ENCODE measurements around the gene KCNC1.

The KCNC1 gene

DNA sequence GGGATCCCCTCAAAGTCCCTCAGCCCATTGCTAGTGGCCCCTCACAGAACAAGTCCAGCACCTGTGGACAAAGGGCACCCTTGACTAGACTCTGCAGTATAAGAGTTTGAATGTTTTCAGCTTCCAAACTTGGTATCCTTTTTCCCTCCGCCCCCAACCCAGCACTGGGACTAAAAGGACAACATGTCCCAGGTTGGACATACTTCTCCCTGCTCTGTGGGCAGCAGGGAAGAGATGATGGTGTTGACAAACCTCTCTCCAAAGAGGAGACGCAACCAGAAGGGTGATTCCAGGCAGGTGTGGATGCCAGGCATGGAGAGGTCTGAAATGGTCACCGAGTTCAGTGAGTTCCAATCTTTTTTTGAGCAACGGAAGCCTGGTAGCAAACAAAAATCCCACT is 19.7 kb upstream of the KCNC1 start:
- no peak for DNase-seq (ENCODE audit: extremely low read depth in 1 of 2, low read depth in 1 of 2)

DNA sequence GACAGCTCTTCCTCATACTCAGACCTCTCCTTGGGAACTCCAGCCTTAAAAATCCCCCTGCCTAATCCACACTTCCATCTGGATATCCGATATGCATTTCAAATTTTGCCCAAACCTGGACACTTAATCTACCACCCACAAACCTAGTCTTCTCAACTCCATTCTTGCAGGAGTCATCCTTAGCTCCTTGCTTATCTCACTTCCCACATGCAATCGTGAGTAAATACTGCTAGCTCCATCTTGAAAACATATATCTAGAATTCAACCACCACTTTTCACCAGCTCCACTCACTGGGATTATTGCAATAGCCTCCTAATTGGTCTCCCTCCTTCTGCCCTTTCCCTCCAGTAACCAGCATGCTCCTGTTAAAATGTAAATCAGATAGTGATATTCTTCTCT is 17.8 kb upstream of the KCNC1 start:
- DNase-seq (ENCODE audit: extremely low read depth in 1 of 2, low read depth in 1 of 2), result no peak

DNA sequence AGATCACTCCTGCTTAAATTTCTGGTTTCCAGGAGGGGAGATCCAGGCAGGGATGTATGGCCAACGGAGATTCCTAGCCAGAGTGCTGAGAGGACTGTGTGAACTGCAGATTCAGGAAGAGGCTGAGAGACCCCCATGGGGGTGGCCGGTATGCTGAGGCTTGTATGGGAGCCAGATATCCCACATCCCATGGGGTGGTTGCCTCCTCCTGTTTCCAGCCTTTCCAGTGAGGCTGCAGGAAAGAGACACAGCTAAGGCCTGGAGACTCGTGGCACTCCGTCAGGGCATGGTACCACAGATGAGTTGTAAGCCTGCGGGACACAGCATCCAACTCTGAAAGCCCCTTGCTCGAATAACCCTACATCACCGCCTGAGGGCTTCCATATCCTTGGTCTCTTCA is 16.6 kb upstream of the KCNC1 start:
- DNase-seq (ENCODE audit: extremely low read depth in 1 of 2, low read depth in 1 of 2), result no peak

DNA sequence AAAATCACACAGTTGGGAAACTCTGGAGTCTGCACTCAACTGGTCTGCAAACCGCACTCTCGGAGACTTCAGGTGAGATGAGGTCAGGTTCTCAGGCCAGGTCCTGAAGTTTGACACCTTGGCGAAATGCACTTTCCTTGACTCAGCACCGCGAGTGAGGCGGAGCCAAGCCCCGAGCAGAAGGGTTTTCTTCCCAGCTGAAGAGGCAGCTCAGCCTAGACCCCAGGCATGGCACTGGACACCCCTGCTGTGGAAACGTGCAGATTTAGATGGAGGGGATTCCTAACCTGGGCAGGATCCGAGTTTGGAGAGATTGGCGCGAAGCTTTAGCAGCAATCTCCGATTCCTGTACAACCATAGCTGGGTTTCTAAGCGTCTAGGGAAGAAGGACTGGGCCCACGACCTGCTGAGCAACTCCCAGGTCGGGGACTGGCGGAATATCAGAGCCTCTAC is 16.0 kb upstream of the KCNC1 start:
- DNase-seq (ENCODE audit: extremely low read depth in 1 of 2, low read depth in 1 of 2), result no peak

DNA sequence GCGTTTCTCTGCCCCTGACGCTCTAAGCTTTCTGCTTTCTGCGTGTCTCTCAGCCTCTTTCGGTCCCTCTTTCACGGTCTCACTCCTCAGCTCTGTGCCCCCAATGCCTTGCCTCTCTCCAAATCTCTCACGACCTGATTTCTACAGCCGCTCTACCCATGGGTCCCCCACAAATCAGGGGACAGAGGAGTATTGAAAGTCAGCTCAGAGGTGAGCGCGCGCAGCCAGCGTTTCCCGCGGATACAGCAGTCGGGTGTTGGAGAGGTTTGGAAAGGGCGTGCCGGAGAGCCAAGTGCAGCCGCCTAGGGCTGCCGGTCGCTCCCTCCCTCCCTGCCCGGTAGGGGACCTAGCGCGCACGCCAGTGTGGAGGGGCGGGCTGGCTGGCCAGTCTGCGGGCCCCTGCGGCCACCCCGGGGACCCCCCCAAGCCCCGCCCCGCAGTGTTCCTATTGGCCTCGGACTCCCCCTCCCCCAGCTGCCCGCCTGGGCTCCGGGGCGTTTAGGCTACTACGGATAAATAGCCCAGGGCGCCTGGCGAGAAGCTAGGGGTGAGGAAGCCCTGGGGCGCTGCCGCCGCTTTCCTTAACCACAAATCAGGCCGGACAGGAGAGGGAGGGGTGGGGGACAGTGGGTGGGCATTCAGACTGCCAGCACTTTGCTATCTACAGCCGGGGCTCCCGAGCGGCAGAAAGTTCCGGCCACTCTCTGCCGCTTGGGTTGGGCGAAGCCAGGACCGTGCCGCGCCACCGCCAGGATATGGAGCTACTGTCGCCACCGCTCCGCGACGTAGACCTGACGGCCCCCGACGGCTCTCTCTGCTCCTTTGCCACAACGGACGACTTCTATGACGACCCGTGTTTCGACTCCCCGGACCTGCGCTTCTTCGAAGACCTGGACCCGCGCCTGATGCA is 15.3 kb upstream of the KCNC1 start, which contains the start of gene MYOD1:
Gene MYOD1 (plus strand): TSS at position 544 of the 910 bp plus-strand sequence. CDS start 212 bp downstream, at position 756.
- DNase-seq (ENCODE audit: extremely low read depth in 1 of 2, low read depth in 1 of 2), result no peak

DNA sequence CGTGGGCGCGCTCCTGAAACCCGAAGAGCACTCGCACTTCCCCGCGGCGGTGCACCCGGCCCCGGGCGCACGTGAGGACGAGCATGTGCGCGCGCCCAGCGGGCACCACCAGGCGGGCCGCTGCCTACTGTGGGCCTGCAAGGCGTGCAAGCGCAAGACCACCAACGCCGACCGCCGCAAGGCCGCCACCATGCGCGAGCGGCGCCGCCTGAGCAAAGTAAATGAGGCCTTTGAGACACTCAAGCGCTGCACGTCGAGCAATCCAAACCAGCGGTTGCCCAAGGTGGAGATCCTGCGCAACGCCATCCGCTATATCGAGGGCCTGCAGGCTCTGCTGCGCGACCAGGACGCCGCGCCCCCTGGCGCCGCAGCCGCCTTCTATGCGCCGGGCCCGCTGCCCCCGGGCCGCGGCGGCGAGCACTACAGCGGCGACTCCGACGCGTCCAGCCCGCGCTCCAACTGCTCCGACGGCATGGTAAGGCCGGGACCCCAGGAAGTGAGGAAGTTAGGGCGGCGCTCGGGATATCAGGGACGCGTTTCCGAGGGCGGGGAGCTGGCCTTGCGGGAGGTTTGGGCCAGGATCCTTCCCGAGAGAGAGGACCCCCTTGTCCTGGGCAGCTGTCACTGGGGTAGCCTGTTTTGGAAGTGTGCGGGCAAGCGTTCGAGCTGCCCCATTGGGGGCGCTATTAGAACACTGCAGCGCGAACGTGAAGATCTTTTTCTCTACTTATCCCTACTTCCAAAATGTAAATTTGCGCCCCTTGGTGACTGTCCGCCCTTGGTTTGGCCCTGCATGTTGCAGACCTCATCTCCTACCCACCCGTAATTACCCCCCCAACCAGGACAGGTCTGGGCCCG is 14.4 kb upstream of the KCNC1 start:
- no peak for DNase-seq (ENCODE audit: extremely low read depth in 1 of 2, low read depth in 1 of 2)

DNA sequence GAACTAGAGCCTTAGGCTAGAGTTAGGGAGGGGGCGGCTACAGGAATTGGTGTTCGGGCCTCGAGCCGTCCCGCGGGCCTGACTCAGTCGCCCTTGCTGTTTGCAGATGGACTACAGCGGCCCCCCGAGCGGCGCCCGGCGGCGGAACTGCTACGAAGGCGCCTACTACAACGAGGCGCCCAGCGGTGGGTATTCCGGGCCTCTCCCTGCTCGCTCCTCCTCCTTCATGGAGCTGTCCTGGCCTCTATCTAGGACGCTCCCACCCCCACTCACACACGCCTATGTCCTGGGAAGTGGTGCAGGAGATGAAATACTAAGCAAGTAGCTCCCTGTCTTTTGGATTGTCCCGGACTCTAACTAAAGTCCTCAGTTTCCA is 13.8 kb upstream of the KCNC1 start:
- DNase-seq (ENCODE audit: extremely low read depth in 1 of 2, low read depth in 1 of 2), result no peak

DNA sequence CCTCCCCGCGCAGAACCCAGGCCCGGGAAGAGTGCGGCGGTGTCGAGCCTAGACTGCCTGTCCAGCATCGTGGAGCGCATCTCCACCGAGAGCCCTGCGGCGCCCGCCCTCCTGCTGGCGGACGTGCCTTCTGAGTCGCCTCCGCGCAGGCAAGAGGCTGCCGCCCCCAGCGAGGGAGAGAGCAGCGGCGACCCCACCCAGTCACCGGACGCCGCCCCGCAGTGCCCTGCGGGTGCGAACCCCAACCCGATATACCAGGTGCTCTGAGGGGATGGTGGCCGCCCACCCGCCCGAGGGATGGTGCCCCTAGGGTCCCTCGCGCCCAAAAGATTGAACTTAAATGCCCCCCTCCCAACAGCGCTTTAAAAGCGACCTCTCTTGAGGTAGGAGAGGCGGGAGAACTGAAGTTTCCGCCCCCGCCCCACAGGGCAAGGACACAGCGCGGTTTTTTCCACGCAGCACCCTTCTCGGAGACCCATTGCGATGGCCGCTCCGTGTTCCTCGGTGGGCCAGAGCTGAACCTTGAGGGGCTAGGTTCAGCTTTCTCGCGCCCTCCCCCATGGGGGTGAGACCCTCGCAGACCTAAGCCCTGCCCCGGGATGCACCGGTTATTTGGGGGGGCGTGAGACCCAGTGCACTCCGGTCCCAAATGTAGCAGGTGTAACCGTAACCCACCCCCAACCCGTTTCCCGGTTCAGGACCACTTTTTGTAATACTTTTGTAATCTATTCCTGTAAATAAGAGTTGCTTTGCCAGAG is 13.2 kb upstream of the KCNC1 start:
- no peak for DNase-seq (ENCODE audit: extremely low read depth in 1 of 2, low read depth in 1 of 2)

DNA sequence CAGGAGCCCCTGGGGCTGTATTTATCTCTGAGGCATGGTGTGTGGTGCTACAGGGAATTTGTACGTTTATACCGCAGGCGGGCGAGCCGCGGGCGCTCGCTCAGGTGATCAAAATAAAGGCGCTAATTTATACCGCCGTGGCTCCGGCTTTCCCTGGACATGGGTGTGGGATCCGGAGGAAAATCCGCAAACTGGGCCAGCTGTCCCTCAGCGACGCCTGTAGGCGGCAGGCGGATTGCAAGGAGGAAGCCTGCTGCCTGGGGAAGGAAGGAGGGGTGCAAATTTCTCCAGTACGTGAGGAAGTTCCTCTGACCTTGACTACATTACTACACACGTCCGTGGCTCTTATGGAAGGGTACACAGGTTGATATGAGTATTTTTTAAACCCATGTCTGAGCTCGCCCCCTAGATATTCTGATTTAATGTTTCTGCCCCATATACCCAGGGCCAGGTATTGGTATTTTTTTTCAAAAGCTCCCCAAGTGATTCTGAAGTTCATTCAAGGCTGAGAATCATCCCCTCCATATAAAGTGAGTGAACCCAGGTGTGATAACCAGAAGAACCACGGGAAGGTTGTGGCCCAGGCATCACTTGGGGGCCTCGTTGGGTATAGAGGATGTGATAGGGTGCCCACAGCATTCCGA is 12.5 kb upstream of the KCNC1 start:
- DNase-seq (ENCODE audit: extremely low read depth in 1 of 2, low read depth in 1 of 2), result no peak

DNA sequence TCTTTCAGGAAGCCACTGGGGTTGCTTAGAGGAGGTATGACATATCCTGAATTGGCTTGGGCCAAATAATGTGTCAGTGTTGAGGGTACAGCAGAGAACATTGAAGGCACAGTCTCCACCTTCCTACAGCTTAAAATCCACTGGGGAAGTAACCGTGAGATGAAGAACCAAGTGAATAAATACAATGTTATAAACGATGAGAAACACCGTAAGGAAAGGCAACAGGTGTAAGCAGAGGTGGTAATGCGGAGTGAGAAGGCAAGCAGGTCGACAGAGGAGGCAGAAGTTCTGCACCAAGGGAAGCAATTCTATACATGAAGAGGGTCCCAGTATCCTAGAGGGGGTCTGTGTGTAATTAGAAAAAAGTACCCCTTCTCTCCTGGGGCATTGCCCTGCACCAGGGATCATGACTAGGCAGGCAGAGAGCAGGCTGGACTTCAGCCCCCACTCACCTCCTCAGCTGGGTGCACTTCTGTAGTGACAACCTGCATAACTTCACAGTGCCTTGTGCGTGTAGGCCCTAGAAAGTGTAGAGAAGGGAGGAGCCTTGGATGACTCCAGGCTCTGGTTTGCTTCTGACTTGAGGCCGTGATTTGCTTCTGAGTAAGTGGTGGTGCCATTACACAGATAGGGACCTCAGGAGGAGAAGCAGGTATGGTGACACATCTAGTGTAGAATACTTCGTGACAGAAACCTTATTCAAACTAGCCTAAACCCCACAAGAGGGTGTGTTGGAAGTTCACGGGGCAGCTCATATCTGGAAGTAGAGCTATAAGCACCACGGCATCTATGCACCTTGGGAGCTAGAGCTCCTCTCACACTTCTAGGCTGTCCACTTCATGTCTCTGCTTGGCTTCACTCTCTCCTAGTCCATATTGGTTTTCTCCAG is 10.3 kb upstream of the KCNC1 start:
- no peak for DNase-seq (ENCODE audit: extremely low read depth in 1 of 2, low read depth in 1 of 2)

DNA sequence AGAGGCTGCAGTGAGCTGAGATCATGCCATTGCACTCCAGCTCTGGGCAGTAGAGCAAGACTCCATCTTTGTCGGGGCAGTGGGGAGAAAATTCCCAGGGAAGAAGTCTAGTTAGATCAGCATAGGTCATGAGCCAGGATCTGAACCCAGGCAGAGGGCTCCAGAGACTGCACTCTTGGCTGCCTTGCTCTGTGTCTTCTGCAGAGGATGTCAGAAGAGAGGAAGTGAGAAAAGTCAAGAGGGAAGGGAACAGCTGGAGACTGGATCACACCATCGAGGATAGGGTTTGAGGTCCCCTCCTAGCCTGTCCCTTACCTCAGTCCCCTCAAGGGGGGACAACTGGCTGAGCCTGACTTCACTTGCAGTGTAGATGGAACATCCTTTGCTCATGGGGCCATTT is 9.4 kb upstream of the KCNC1 start:
- no peak for DNase-seq (ENCODE audit: extremely low read depth in 1 of 2, low read depth in 1 of 2)

DNA sequence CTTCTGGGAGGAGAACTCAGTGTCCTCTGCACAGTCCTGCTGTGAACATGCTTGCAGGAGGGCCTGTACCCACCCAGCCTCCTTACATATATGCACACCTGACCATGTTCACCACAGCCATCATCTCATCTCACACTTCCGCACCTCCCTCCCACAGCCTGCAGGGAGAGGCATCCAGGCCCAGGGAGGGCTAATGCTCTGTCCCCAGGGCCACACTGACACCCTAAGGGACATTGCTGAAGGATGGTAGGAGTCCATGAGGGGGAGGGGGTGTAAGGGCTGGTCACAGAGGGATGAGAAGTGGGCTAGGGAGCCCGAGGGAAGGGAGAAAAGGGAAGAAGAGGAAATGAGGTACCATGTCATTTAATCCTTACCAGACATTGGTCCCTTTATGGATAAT is 4.4 kb upstream of the KCNC1 start:
- no peak for DNase-seq (ENCODE audit: extremely low read depth in 1 of 2, low read depth in 1 of 2)

DNA sequence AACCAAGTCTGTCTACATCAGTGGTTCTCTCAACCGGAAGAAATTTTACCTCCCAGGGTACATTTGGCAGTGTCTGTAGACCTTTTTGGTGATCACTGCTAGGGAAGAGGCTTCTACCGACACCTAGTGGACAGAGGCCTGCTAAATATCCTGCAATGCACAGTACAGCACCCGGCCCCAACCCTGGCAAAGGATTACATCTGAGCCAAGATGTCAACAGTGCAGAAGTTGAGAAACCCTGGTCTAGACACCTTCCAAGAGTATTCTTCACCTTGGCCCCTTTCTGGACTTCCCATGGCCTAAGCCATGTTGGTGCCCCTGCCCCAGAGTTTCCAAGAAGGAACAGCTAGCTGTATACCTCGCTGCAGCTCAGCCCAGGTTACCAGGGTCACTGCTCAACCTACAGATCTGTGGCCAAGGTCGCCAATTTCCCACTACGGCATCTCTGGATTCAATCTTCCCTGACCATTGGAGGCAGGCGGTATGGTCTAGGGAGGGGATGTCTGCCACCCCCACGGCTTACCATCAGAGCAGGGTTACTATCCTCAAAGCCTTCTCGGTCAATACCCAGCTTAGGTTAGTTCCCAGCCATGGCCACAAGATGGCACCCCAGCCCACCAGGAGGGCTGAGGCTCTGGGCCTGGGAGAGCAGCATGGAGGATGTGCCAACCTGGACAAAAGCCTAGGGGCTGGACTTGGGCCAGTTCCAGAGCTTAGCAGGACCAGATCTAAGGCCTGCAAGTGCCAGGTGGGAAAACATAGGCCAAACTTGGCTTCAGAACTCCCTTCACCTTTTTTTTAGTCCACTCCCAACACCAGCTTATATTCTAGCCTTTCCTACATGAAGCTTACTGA is 3.7 kb upstream of the KCNC1 start:
- DNase-seq (ENCODE audit: extremely low read depth in 1 of 2, low read depth in 1 of 2), result peak in 1 of 2 donors; percentile 28

DNA sequence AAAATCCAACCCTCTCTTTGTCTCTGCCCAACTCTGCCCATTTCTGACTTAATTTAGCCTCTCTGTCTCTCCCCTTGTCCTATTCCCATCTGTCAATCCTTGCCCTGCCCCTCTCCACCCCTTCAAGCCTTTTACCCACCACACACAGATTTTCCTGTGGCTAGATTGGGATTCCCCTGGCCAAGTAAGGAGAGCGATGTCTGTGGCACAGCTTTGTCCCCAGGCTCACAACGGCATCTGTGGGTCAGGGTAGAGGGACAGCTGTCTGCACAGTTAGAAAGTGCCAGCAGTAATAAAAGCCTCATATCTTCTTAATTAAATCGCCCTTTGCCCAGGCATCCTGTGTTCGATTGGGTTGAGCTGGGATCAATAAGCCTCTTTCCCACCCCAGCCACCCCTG is 1.3 kb upstream of the KCNC1 start:
- DNase-seq (ENCODE audit: extremely low read depth in 1 of 2, low read depth in 1 of 2), result no peak

DNA sequence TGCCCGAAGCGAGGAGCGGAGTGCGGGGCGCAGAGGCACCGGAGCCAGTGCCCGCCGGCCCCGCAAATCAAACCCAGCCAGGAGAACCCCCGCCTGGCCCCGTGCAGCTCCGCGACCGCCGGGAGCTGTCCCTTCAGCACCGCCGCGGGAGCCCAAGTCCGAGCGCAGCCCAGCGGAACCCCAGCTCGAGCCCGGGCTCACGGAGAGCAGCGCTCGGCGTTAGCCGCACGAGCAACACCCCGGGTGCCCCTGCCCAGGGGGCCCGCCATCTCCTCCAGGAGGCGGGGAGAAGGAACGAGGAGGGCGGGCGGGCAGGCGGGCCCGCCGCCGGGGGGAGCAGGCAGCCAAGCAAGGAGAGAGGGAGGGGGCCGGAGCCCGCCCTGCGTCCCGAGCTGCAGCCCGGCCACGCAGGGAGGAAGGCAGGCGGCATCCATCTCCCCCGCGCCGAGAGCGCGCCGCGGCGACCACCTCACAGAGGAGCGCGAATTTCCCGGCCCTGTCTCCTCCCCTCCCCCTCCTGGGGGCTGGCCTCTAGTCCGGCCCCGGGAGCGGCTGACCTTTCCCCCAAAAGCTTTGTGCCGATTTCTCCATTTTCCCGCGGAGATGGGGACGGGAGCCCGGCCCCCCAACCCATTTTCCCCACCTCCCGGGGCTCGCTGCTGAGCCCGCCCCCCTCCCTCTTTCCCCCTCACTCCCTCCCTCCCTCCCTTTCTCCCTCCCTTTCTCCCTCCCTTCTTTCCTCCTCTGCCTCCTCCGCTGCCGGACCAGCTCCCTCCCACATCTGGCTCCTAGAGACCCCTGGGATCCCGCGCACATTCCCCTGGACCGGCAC is 621 bp downstream of the KCNC1 start:
- no peak for DNase-seq (ENCODE audit: extremely low read depth in 1 of 2, low read depth in 1 of 2)

DNA sequence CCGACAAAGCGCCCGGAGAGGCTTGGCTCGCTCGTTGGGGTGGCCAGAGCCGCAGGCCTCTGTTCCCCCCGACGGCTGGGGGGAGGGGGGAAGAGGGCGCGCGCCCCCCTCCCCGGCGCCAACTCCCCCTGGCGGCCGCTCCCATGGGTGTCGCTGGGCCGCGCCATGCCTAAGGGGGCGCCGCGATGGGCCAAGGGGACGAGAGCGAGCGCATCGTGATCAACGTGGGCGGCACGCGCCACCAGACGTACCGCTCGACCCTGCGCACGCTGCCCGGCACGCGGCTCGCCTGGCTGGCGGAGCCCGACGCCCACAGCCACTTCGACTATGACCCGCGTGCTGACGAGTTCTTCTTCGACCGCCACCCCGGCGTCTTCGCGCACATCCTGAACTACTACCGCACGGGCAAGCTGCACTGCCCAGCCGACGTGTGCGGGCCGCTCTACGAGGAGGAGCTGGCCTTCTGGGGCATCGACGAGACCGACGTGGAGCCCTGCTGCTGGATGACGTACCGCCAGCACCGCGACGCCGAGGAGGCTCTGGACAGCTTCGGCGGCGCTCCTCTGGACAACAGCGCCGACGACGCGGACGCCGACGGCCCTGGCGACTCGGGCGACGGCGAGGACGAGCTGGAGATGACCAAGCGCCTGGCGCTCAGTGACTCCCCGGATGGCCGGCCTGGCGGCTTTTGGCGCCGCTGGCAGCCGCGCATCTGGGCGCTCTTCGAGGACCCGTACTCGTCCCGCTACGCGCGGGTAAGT is 1.4 kb downstream of the KCNC1 start:
- no peak for DNase-seq (ENCODE audit: extremely low read depth in 1 of 2, low read depth in 1 of 2)

DNA sequence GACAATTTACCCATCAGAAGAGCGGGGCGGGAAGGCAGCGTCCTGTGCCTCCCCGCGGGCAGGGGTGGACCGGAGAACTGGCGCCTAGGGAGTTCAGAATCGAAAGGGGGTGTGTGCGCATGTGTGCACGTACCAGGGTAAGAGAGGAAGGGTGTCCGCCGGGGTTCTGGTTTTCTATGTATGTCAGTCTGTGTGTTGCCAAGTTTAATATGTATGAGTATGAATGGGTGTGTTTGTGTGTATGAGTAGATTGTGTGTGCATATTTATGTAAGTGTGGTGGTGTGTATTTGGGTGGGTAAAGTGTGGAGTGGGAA is 2.0 kb downstream of the KCNC1 start:
- no peak for DNase-seq (ENCODE audit: extremely low read depth in 1 of 2, low read depth in 1 of 2)
